H54 (cell line): ENCODE measurements around the gene CMTR1.
"Not testable (repeated sequence)": the region's sequence is repeated elsewhere in the genome, so short reads cannot be mapped to it uniquely, and the experiment has no call there.

Experiments
- DNase-seq: peaks from one replicate; pipeline ENCODE4 v3.0.0; 2011; ENCODE audit warnings: low spot score, mixed read lengths; ENCODE audit not compliant: insufficient read length
- FAIRE-seq: peaks from 3 replicates; lab custom pipeline; 2011; peaks lifted over from hg19 to GRCh38; lab: Jason Lieb, UNC
- POLR2A ChIP-seq: IDR thresholded peaks from 2 replicates; pipeline ENCODE4 v1.6.1; 2011; ENCODE audit warnings: low read depth, mild to moderate bottlenecking, low read length

CMTR1 gene

DNA sequence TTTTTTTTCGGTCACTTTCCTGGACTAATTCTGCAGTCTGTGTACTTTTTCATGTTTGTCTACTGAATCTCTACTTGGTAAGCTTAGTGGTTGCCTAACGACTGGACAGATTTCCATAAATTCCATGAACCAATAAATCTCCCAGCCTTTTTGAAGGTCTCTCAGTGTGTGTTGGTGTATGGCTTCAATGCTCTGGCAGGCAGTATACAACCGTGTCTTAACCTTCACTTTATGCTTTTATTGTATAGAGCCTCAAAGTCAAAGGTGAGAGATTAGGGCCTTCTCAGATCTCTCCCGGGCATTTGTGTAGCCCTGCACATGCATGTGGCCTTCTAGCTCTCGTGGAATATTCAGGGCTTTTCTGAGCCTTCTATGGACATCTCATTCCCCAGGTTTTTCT is 14.3 kb upstream of the CMTR1 start:
- DNase-seq (no peak), FAIRE-seq (no peak)
- TF ChIP-seq POLR2A: no peak

GRCh38 chr6:37426058-37426944 is 6.7 kb upstream of the CMTR1 start:
- FAIRE-seq: no peak
- no peak for DNase-seq
- no peak for TF ChIP-seq POLR2A

DNA sequence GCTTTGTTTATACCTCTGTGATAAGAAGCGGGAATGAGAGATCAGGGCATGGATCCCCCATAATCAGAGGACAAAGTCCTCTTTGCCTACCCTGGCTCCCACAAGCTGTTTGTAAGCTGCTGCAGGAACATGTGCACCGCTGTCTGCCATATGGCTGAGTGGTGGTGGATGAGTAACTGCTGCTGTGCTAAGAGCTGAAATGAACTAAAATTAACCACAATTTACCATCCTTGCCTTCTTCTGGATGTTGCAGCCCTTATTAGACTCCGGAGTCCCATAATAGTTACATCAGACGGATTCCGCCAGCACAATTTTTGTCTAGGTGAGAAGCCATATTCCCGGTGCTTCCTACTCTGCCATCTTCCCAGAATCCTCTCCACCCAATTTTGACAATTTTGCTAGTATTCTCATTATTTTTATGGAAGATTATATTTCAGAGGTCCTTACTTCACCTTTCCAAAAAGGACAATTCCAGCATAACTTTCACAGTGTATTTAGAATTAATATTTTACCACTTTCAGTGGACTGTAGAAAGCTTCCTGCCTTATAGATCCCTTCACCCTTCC is 6.0 kb upstream of the CMTR1 start:
- TF ChIP-seq POLR2A: no peak
- DNase-seq: no peak
- no peak for FAIRE-seq

DNA sequence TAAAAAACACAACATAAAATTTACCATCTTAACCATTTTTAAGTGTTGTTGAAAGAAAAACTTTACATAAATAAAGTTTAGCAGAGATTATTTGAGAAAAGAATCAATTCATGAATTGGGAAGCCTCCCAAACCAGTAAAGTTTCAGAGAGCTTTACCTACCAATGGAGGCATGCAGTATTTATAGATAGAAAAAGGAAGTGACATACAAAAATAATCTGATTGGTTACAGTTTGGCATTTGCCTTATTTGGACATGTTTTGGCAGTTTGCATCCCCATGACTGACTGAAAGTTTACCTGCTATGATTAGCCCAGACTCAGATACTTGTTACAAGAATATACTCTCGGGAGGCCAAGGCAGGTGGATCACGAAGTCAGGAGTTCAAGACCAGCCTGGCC is 3.7 kb upstream of the CMTR1 start:
- DNase-seq: no peak
- FAIRE-seq: no peak
- TF ChIP-seq POLR2A: no peak

DNA sequence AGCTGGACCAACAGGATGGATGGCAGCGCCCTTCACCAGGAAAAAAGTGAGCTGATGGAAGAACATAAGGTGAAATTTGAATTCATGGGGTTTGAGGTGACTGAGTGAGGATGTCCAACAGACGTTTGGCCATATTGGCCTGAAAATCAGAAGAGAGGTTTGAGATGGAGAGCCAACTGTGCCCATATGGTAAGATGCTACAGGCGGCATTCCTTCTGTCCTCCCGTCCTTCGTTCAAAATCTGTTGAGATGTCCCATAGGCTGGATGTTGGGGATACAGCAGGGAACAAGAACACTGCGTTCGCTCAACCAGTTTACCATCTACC is 468 bp upstream of the CMTR1 start:
- DNase-seq (no peak), FAIRE-seq (no peak)
- TF ChIP-seq POLR2A: no peak

DNA sequence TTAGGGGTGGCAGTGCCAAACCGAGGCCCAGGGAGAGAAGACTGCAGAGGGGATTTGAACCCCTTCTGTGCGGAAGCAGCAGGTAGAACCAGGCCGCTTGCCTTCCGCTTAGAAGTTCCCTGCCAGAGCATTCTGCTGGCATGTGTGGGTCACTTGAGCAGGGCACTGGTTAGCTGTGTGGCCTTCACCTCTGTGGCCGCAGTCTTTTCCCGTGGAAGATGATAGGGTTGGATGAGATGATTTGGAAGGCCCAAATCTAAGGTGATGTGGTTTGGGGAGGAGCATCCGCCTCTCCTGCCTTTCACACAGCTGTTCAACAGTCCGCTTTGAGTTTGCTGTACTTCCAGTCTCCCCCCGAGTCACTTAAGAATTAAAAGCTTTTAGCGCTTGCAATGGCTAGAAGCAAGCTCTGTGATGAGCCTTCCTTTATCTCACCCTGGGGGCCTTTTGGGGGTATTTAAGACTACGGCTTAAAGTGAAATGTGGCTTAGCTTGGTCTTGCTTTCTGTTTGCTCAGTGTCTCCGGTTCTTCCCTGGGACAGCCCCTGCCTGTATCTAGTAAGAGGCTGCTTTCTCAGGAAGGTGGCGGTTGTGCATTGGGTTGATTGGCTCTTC is 743 bp downstream of the CMTR1 start:
- no peak for FAIRE-seq
- no peak for TF ChIP-seq POLR2A
- no peak for DNase-seq

DNA sequence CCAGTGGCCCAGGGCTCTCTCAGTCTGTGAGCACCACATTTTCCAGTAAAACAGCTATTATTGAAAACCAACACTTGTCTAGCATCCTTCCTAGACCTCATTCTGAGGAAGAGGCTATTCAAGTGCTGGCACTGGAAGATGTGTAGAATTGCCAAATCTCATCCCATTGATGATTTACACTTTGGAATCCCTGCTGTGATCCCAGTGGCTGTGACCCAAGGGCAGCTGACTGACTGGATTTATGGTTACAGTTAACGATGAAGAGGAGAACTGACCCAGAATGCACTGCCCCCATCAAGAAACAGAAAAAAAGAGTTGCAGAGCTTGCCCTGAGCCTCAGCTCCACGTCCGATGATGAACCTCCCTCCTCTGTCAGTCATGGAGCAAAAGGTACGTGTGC is 2.4 kb downstream of the CMTR1 start:
- no peak for DNase-seq
- FAIRE-seq: no peak
- no peak for TF ChIP-seq POLR2A

DNA sequence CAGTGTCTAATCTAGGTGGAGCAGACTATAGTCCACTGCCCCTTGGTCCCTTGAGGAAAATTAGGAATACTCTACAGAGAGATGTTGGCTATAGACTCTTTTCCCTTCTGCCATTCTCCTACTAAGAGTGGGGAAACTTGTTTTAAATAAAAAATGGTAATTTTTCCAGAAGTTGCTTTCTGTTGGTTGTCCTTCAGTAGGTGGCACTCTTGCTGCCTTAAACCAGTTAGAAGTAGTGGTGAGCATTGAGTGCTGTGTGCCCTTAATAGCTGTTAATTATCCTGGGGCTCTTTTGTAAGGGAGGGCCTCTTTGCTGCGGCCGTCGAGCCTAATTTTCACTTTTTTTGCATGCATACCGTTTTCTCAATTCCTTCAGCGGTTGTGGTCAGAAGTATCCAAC is 2.8 kb downstream of the CMTR1 start:
- no peak for FAIRE-seq
- no peak for TF ChIP-seq POLR2A
- DNase-seq: no peak

- FAIRE-seq (no peak), DNase-seq (no peak)
- TF ChIP-seq POLR2A: no peak
Measured at GRCh38 chr6:37438930-37439329, 5.9 kb downstream of the CMTR1 start.

GRCh38 chr6:37441651-37442050 is 8.6 kb downstream of the CMTR1 start:
- DNase-seq (no peak), FAIRE-seq (no peak)
- TF ChIP-seq POLR2A: no peak

GRCh38 chr6:37442416-37443215 is 9.6 kb downstream of the CMTR1 start:
- DNase-seq (no peak), FAIRE-seq (no peak)
- no peak for TF ChIP-seq POLR2A

- not testable (repeated sequence) for FAIRE-seq, DNase-seq
Measured at GRCh38 chr6:37443216-37443542, 10.2 kb downstream of the CMTR1 start.

GRCh38 chr6:37449984-37450383 is 17.0 kb downstream of the CMTR1 start:
- DNase-seq (no peak), FAIRE-seq (no peak)
- no peak for TF ChIP-seq POLR2A
